Natural killer cell (primary cell): ENCODE data around the gene RNF186. TPM values are rescaled to one million over a fixed set of nuclear protein-coding genes. Genes with fewer than 3 reads are reported as not detected.
"Not testable (repeated sequence)": the region's sequence is repeated elsewhere in the genome, so short reads cannot be mapped to it uniquely, and the experiment has no call there.

Source experiments
- ATAC-seq, 3 donors: fragments of 150-1000 bp in 2 of 3; fragments of 200-7000 bp in 1 of 3; cut with Tn5 transposase; 1 replicate in 1 of 3; 2 replicates in 2 of 3; pipeline ENCODE4 v1.10.0; 2021; ENCODE audit warnings: mild to moderate bottlenecking in 2 of 3, moderate library complexity in 2 of 3
- DNase-seq, 2 donors: peaks; one replicate each; pipeline versions ENCODE4 v3.0.0 to v3.0.0-alpha.2; 2013 to 2021; ENCODE audit warnings: mixed read lengths in 1 of 2
- H3K27ac ChIP-seq: one replicate; pipeline ENCODE4 v1.5.1; 2013; ENCODE audit warnings: mild to moderate bottlenecking, low read length
- H3K27me3 ChIP-seq: one replicate; pipeline ENCODE4 v1.6.1; 2013; ENCODE audit warnings: low read length; ENCODE audit not compliant: control insufficient read depth, insufficient read depth
- H3K36me3 ChIP-seq: one replicate; pipeline ENCODE4 v1.6.1; 2013; ENCODE audit warnings: low read length; ENCODE audit not compliant: control insufficient read depth, insufficient read depth
- H3K4me1 ChIP-seq: one replicate; pipeline ENCODE4 v1.6.1; 2013; ENCODE audit warnings: low read length; ENCODE audit not compliant: control insufficient read depth, insufficient read depth
- H3K4me3 ChIP-seq: one replicate; pipeline ENCODE4 v1.5.1; 2013; ENCODE audit warnings: low read length
- H3K9me3 ChIP-seq: one replicate; pipeline ENCODE4 v1.6.1; 2013; ENCODE audit warnings: low read length; ENCODE audit not compliant: control insufficient read depth, insufficient read depth
- H3K27ac Mint-ChIP-seq, 2 donors: one replicate each; pipeline ENCODE4 v1.8.0; 2022; ENCODE audit warnings: mild to moderate bottlenecking in 2 of 2, mixed read lengths in 2 of 2, moderate library complexity in 1 of 2
- H3K27me3 Mint-ChIP-seq, 2 donors: one replicate each; pipeline ENCODE4 v1.8.0; 2022; ENCODE audit warnings: low read depth in 2 of 2, mixed read lengths in 2 of 2
- H3K36me3 Mint-ChIP-seq: one replicate; pipeline ENCODE4 v1.8.0; 2022; ENCODE audit warnings: mixed read lengths
- H3K4me1 Mint-ChIP-seq, 2 donors: one replicate each; pipeline ENCODE4 v1.8.0; 2022; ENCODE audit warnings: mixed read lengths in 2 of 2
- H3K4me3 Mint-ChIP-seq: one replicate; pipeline ENCODE4 v1.8.0; 2022; ENCODE audit warnings: mild to moderate bottlenecking, moderate library complexity, mixed read lengths
- H3K9me3 Mint-ChIP-seq, 2 donors: one replicate each; pipeline ENCODE4 v1.8.0; 2022; ENCODE audit warnings: mixed read lengths in 2 of 2
- whole genome bisulfite sequencing: methylation state at CpG from one replicate; pipeline ENCODE4 v1.1.7; 2013; ENCODE audit warnings: missing lambda C conversion rate; ENCODE audit not compliant: insufficient coverage; 5-methylcytosine and 5-hydroxymethylcytosine counted together
- intact Hi-C: fragments of 100-400 bp; cut with micrococcal nuclease; formaldehyde crosslinking; loops from one replicate; pipeline ENCODE4 v1.14.2; 2022
- total RNA-seq, 4 donors: library from RNA; stranded (reverse); fragments of 120-200 nt in 1 of 4; gene quantifications; one replicate each; pipeline versions ENCODE4 v1.2.3 to v1.2.4, GENCODE V29; 2013 to 2022
- TF ChIP-seq, protein P1 (sequence below): fragments of 200-600 bp; IDR thresholded peaks from one replicate; pipeline ENCODE4 v1.8.0; 2022; ENCODE audit warnings: antibody characterized with exemption

RNF186 gene
- total RNA-seq, 3 donors from 2014 or later (not counting 1 experiment from before 2014, with no cell fraction given), result not detected

DNA sequence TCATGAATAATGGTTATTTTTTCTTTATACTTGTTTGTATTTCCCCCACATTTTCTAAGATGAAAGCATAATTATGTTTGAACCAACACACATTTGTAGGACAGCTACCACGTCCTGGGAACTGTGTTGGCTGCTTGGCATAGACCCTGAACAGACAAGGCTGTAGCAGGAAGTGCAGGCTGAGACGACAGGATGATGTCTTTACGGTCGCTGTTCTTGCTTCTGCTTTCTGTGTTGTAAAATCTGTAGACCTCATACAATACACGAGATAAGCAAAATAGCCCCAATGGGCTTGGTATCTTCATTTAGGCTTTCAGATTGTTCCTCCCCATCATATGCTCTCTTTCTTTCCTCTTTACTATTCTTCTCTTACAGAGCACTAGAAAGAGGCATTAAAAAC, 43.8 kb upstream of the RNF186 start:
- Histone ChIP-seq H3K27ac (no peak overlapping the region), H3K36me3 (no peaks in the 10 kb centered on the region), H3K4me1 (no peaks in the 10 kb centered on the region), H3K4me3 (no peak overlapping the region), H3K27me3 (peaks cover 2% of the 10 kb centered on the region), H3K9me3 (no peaks in the 10 kb centered on the region)
- ATAC-seq, result no peak
- no peak overlapping the region for H3K4me3 Mint-ChIP-seq
- no peak overlapping the region for H3K27ac Mint-ChIP-seq
- intact Hi-C loops, result no loop called here
- no peaks in the 10 kb centered on the region for H3K36me3 Mint-ChIP-seq
- DNase-seq, result no peak
- H3K9me3 Mint-ChIP-seq, result no peaks in the 10 kb centered on the region
- TF ChIP-seq, protein P1, sequence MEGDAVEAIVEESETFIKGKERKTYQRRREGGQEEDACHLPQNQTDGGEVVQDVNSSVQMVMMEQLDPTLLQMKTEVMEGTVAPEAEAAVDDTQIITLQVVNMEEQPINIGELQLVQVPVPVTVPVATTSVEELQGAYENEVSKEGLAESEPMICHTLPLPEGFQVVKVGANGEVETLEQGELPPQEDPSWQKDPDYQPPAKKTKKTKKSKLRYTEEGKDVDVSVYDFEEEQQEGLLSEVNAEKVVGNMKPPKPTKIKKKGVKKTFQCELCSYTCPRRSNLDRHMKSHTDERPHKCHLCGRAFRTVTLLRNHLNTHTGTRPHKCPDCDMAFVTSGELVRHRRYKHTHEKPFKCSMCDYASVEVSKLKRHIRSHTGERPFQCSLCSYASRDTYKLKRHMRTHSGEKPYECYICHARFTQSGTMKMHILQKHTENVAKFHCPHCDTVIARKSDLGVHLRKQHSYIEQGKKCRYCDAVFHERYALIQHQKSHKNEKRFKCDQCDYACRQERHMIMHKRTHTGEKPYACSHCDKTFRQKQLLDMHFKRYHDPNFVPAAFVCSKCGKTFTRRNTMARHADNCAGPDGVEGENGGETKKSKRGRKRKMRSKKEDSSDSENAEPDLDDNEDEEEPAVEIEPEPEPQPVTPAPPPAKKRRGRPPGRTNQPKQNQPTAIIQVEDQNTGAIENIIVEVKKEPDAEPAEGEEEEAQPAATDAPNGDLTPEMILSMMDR, result no peak
- no peaks in the 10 kb centered on the region for H3K4me1 Mint-ChIP-seq
- 1% methylated on average over 5 of the region's 5 CpGs for WGBS
- peaks cover 19 to 26% of the 10 kb centered on the region in 2 donors for H3K27me3 Mint-ChIP-seq

DNA sequence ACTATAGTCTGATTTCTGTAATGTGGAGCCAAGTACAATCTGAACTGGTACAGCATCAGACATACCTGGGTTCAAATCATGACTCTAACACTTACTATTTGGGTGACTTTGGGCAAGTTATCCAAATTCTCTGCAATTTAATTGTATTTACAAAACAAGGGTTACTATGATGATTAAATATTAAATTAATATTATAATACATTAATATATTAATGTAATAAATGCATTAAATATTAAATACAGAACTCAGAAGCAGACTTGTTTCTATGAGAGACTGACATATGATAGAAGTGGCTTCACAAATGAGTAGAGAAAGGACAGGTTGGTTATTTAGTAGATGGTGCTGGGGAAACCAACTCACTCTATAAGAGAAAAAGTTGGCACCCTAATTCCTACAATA, 39.8 kb upstream of the RNF186 start:
- no peaks in the 10 kb centered on the region for H3K9me3 Mint-ChIP-seq
- H3K27ac Mint-ChIP-seq, result no peak overlapping the region
- TF ChIP-seq, protein P1, result no peak
- Histone ChIP-seq H3K36me3 (no peaks in the 10 kb centered on the region), H3K27me3 (peaks cover 4% of the 10 kb centered on the region), H3K9me3 (no peaks in the 10 kb centered on the region), H3K4me3 (no peak overlapping the region), H3K27ac (no peak overlapping the region), H3K4me1 (no peaks in the 10 kb centered on the region)
- H3K27me3 Mint-ChIP-seq, result peaks cover 8 to 16% of the 10 kb centered on the region in 2 donors
- H3K36me3 Mint-ChIP-seq, result no peaks in the 10 kb centered on the region
- DNase-seq (no peak), ATAC-seq (no peak)
- no peaks in the 10 kb centered on the region for H3K4me1 Mint-ChIP-seq
- H3K4me3 Mint-ChIP-seq, result no peak overlapping the region
- intact Hi-C loops, result no loop called here

DNA sequence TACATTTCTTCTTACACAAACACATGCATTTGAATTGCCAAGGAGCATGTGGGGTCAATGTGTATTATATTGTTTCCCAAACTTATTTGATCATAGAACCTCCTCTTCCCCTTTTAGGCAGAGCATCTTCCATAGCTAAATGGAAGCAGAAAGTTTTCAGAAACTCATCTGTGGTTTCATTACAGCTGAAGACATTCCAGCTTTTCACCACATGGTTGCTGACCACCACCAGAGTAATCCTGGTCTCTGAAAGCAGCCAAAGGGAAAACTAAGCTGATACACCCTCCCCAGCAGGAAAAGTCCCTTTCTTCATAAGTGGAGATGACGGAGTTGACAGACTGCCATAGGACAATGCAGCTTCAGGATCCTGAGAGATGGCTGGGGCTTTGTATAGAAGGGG, 37.0 kb upstream of the RNF186 start:
- peaks cover 3 to 6% of the 10 kb centered on the region in 2 donors for H3K27me3 Mint-ChIP-seq
- Histone ChIP-seq H3K27me3 (peaks cover 4% of the 10 kb centered on the region), H3K4me3 (no peak overlapping the region), H3K9me3 (no peaks in the 10 kb centered on the region), H3K36me3 (no peaks in the 10 kb centered on the region), H3K27ac (no peak overlapping the region), H3K4me1 (no peaks in the 10 kb centered on the region)
- ATAC-seq, result no peak
- H3K4me1 Mint-ChIP-seq, result no peaks in the 10 kb centered on the region
- no peak overlapping the region for H3K4me3 Mint-ChIP-seq
- 100% methylated on average over 1 of the region's 1 CpG for WGBS
- no peak overlapping the region for H3K27ac Mint-ChIP-seq
- intact Hi-C loops, result no loop called here
- TF ChIP-seq, protein P1, result no peak
- no peak for DNase-seq
- H3K36me3 Mint-ChIP-seq, result no peaks in the 10 kb centered on the region
- no peaks in the 10 kb centered on the region for H3K9me3 Mint-ChIP-seq

DNA sequence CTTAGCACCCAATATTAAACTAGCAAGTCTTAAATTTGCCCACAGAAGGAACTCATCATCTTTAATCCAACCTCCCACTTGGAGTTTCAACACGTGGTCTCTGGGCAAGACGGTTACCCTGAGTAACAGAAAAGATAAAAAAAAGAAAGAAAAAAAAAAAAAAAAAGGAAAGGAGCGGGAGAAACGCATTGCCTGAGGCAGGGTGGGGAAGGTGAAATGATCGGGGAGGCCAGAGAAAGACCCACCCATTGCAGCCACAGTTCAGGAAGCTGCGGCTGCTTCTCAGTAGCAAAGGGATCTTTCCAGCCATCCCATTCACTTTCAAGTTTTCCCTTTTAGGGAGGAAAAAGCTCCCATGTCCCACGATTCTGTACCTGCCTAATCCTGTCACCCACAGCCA, 35.1 kb upstream of the RNF186 start:
- H3K4me1 ChIP-seq, result no peaks in the 10 kb centered on the region
- H3K36me3 ChIP-seq, result no peaks in the 10 kb centered on the region
- Mint-ChIP-seq H3K36me3 (no peaks in the 10 kb centered on the region), H3K4me1 (no peaks in the 10 kb centered on the region), H3K4me3 (no peak overlapping the region), H3K9me3 (no peaks in the 10 kb centered on the region), H3K27me3 (peaks cover 11 to 19% of the 10 kb centered on the region in 2 donors), H3K27ac (no peak overlapping the region)
- H3K9me3 ChIP-seq, result no peaks in the 10 kb centered on the region
- DNase-seq (no peak), ATAC-seq (no peak)
- intact Hi-C loops, result no loop called here
- TF ChIP-seq, protein P1, result no peak
- H3K4me3 ChIP-seq, result no peak overlapping the region
- H3K27me3 ChIP-seq, result peaks cover 2% of the 10 kb centered on the region
- 60% methylated on average over 3 of the region's 7 CpGs for WGBS
- no peak overlapping the region for H3K27ac ChIP-seq

DNA sequence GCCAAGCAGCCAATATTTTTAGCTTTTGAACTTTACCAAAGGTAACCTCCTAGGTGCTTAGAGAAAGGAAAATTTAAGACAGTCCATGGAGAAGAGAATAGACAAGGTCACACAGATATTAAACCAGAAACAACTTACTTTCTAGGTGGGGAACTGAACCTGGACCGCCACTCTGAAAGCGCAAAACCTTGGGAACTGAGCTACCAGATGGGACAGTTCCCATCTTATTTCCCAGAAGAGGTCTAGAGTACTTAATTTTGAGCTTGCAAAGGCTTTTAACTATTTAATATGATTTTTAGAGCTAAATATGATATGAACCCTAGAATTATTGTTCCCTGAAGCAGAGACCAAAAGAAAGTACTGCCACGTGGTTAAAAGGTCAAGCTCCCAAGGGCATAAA, 34.2 kb upstream of the RNF186 start:
- H3K36me3 Mint-ChIP-seq, intact Hi-C loops, H3K9me3 Mint-ChIP-seq, H3K27me3 ChIP-seq, DNase-seq, ATAC-seq, H3K4me1 Mint-ChIP-seq, H3K4me3 Mint-ChIP-seq, H3K36me3 ChIP-seq, H3K27ac Mint-ChIP-seq, H3K9me3 ChIP-seq, H3K4me1 ChIP-seq, H3K4me3 ChIP-seq, H3K27ac ChIP-seq: not testable (repeated sequence)
- peaks cover 15 to 26% of the 10 kb centered on the region in 2 donors for H3K27me3 Mint-ChIP-seq
- WGBS, result 91% methylated on average over 3 of the region's 3 CpGs

DNA sequence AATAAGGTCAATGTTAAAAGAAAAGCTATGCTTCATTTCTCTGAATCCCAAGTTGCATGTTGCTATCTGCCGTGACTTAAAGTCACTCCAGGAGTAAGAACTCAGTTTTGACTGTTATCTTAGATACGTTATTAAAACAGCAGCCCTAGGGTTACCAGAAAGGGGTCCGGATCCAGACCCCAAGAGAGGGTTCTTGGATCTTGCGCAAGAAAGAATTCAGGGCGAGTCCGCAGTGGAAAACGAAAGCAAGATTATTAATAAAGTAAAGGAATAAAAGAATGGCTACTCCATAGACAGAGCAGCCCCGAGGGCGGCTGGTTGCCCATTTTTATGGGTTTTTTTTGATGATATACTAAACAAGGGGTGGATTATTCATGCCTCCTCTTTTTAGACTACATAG, 32.3 kb upstream of the RNF186 start:
- H3K36me3 ChIP-seq, H3K9me3 ChIP-seq, intact Hi-C loops, ATAC-seq, H3K27ac Mint-ChIP-seq, H3K4me3 Mint-ChIP-seq, H3K27ac ChIP-seq, H3K4me1 Mint-ChIP-seq, H3K9me3 Mint-ChIP-seq, H3K4me1 ChIP-seq, H3K27me3 ChIP-seq, H3K36me3 Mint-ChIP-seq, H3K4me3 ChIP-seq, DNase-seq: not testable (repeated sequence)
- 91% methylated on average over 9 of the region's 9 CpGs for WGBS
- H3K27me3 Mint-ChIP-seq, result peaks cover 15 to 26% of the 10 kb centered on the region in 2 donors
